HepG2 (cell line): ENCODE results near the gene GAL3ST2. TPM values are rescaled to one million over a fixed set of nuclear protein-coding genes. Genes with fewer than 3 reads are reported as not detected.
A peak's percentile ranks its signal among the peaks of the same experiment; 100 is the strongest.

Source experiments
- ARID4A ChIP-seq: sonication (generic); formaldehyde crosslinking; IDR thresholded peaks from 2 replicates; pipeline ENCODE4 v1.5.0; 2020; ENCODE audit warnings: mild to moderate bottlenecking, missing genetic modification reagents, borderline replicate concordance
- ATF4 ChIP-seq, 2 experiments: fragments of 450-650 bp in 1 of 2; sonication (generic) in 1 of 2; formaldehyde crosslinking; IDR thresholded peaks; 2 replicates each; pipeline versions ENCODE4 v1.5.0 to v1.8.0; 2020 to 2022; ENCODE audit warnings: mild to moderate bottlenecking in 1 of 2, missing genetic modification reagents in 1 of 2
- CBFB ChIP-seq: sonication (generic); formaldehyde crosslinking; IDR thresholded peaks from 2 replicates; pipeline ENCODE4 v1.4.0; 2020; ENCODE audit warnings: missing genetic modification reagents
- CCDC6 ChIP-seq: sonication (generic); formaldehyde crosslinking; IDR thresholded peaks from 2 replicates; pipeline ENCODE4 v1.8.1; 2022; ENCODE audit warnings: mild to moderate bottlenecking, missing genetic modification reagents, moderate library complexity
- E2F2 ChIP-seq: sonication (generic); formaldehyde crosslinking; IDR thresholded peaks from 2 replicates; pipeline ENCODE4 v1.4.0; 2020; ENCODE audit warnings: missing genetic modification reagents, borderline replicate concordance
- JUND ChIP-seq: sonication (generic); formaldehyde crosslinking; IDR thresholded peaks from 2 replicates; pipeline ENCODE4 v1.8.0; 2022; ENCODE audit warnings: mild to moderate bottlenecking, missing genetic modification reagents
- KDM1A ChIP-seq: IDR thresholded peaks from 2 replicates; pipeline ENCODE4 v1.6.1; 2016; ENCODE audit warnings: missing compliant biosample characterization
- REPIN1 ChIP-seq: sonication (generic); formaldehyde crosslinking; IDR thresholded peaks from 2 replicates; pipeline ENCODE4 v1.8.0; 2022; ENCODE audit warnings: missing genetic modification reagents, low read depth, mild to moderate bottlenecking, borderline replicate concordance
- SALL2 ChIP-seq: sonication (generic); formaldehyde crosslinking; IDR thresholded peaks from 2 replicates; pipeline ENCODE4 v1.8.1; 2023; ENCODE audit warnings: mild to moderate bottlenecking, missing genetic modification reagents, inconsistent platforms
- TBX3 ChIP-seq: fragments of 450-650 bp; IDR thresholded peaks from 2 replicates; pipeline ENCODE4 v1.6.1; 2017; ENCODE audit warnings: antibody characterized with exemption, mild to moderate bottlenecking, inconsistent platforms, borderline replicate concordance
- TCF12 ChIP-seq, 2 experiments: fragments of 450-650 bp in 1 of 2; sonication (generic) in 1 of 2; formaldehyde crosslinking in 1 of 2; IDR thresholded peaks; 2 replicates each; pipeline versions ENCODE4 v1.6.1 to v1.8.0; 2017 to 2022; ENCODE audit warnings: antibody characterized with exemption in 1 of 2, mild to moderate bottlenecking in 1 of 2, missing genetic modification reagents in 1 of 2, moderate library complexity in 1 of 2
- ZBTB39 ChIP-seq: sonication (generic); formaldehyde crosslinking; IDR thresholded peaks from 2 replicates; pipeline ENCODE4 v1.5.0; 2020; ENCODE audit warnings: missing genetic modification reagents
- polyA plus RNA-seq, 8 experiments: library from polyadenylated mRNA; depleted of rRNA in 3 of 8; stranded (reverse) in 7 of 8; unstranded in 1 of 8; fragments of >200 nt; fragmentation: Illumina TruSeq in 4 of 8; extraction: Trizol in 4 of 8; gene quantifications; 2 replicates each; pipeline versions ENCODE4 v1.2.1 to v1.2.3, GENCODE V29; 2011 to 2016; ENCODE audit warnings: low read depth in 4 of 8, missing spikeins in 1 of 8, mixed read lengths in 1 of 8; ENCODE audit not compliant: insufficient read depth in 1 of 8
- total RNA-seq, 5 experiments: library from RNA; depleted of rRNA; stranded (reverse); fragments of >200 nt; fragmentation: Illumina TruSeq; extraction: Trizol; gene quantifications; 2 replicates each; pipeline ENCODE4 v1.2.3, GENCODE V29; 2016; ENCODE audit warnings: low read depth in 1 of 5
- TF ChIP-seq, protein P1 (sequence below): sonication (generic); formaldehyde crosslinking; IDR thresholded peaks from 2 replicates; pipeline ENCODE4 v1.4.0; 2020; ENCODE audit warnings: missing genetic modification reagents, borderline replicate concordance

Gene GAL3ST2
- total and polyA plus RNA-seq, 2 of the 13 experiments (the other 11 are each of a cell fraction or from before 2014, with no cell fraction given): 0.17 to 0.20 TPM

- TF ChIP-seq, protein P1, sequence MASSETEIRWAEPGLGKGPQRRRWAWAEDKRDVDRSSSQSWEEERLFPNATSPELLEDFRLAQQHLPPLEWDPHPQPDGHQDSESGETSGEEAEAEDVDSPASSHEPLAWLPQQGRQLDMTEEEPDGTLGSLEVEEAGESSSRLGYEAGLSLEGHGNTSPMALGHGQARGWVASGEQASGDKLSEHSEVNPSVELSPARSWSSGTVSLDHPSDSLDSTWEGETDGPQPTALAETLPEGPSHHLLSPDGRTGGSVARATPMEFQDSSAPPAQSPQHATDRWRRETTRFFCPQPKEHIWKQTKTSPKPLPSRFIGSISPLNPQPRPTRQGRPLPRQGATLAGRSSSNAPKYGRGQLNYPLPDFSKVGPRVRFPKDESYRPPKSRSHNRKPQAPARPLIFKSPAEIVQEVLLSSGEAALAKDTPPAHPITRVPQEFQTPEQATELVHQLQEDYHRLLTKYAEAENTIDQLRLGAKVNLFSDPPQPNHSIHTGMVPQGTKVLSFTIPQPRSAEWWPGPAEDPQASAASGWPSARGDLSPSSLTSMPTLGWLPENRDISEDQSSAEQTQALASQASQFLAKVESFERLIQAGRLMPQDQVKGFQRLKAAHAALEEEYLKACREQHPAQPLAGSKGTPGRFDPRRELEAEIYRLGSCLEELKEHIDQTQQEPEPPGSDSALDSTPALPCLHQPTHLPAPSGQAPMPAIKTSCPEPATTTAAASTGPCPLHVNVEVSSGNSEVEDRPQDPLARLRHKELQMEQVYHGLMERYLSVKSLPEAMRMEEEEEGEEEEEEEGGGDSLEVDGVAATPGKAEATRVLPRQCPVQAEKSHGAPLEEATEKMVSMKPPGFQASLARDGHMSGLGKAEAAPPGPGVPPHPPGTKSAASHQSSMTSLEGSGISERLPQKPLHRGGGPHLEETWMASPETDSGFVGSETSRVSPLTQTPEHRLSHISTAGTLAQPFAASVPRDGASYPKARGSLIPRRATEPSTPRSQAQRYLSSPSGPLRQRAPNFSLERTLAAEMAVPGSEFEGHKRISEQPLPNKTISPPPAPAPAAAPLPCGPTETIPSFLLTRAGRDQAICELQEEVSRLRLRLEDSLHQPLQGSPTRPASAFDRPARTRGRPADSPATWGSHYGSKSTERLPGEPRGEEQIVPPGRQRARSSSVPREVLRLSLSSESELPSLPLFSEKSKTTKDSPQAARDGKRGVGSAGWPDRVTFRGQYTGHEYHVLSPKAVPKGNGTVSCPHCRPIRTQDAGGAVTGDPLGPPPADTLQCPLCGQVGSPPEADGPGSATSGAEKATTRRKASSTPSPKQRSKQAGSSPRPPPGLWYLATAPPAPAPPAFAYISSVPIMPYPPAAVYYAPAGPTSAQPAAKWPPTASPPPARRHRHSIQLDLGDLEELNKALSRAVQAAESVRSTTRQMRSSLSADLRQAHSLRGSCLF (CRISPR knock-in tag): no peak
- TF ChIP-seq REPIN1 (CRISPR knock-in tag): peak; percentile 91; the same call in 1 of the 2 replicates
- peak; percentile 71; the same call in 1 of the 2 replicates for TF ChIP-seq E2F2 (CRISPR knock-in tag)
- peak; percentile 74 for TF ChIP-seq CBFB (CRISPR knock-in tag)
- peak; percentile 88 for TF ChIP-seq KDM1A (CRISPR knock-in tag)
- peak; percentile 92 for TF ChIP-seq ARID4A (CRISPR knock-in tag)
- 0 out of 2 replicates have a peak, but pooled peaks have one; percentile 60 for TF ChIP-seq JUND
- TF ChIP-seq ZBTB39 (CRISPR knock-in tag): peak; percentile 90; the same call in 1 of the 2 replicates
- no peak for TF ChIP-seq TCF12 (IDR thresholded peaks at IDR 0.05)
- TF ChIP-seq TCF12 (CRISPR knock-in tag; IDR thresholded peaks at IDR 0.05): peak; percentile 11; the same call in 1 of the 2 replicates
- 0 out of 4 replicates have a peak, but pooled peaks of 1 of the 2 experiments have one; percentile 12 for TF ChIP-seq ATF4 (CRISPR knock-in tag; IDR thresholded peaks at IDR 0.05)
- TF ChIP-seq CCDC6: no peak
- peak; percentile 88 for TF ChIP-seq SALL2
- no peak; the same call in 1 of the 2 replicates for TF ChIP-seq TBX3
These were observed 32.2 kb downstream of the GAL3ST2 start, which contains the start of gene NEU4 (continued) for GRCh38 chr2:241808721-241809382.
